Natural killer cell (primary cell): ENCODE measurements around the gene BTBD9. TPM values are rescaled to one million over a fixed set of nuclear protein-coding genes. Genes with fewer than 3 reads are reported as not detected.

Experiments
- ATAC-seq, 3 donors: fragments of 150-1000 bp in 2 of 3; fragments of 200-7000 bp in 1 of 3; cut with Tn5 transposase; 1 replicate in 1 of 3; 2 replicates in 2 of 3; pipeline ENCODE4 v1.10.0; 2021; ENCODE audit warnings: mild to moderate bottlenecking in 2 of 3, moderate library complexity in 2 of 3
- DNase-seq, 2 donors: peaks; one replicate each; pipeline versions ENCODE4 v3.0.0 to v3.0.0-alpha.2; 2013 to 2021; ENCODE audit warnings: mixed read lengths in 1 of 2
- H3K27ac ChIP-seq: one replicate; pipeline ENCODE4 v1.5.1; 2013; ENCODE audit warnings: mild to moderate bottlenecking, low read length
- H3K27me3 ChIP-seq: one replicate; pipeline ENCODE4 v1.6.1; 2013; ENCODE audit warnings: low read length; ENCODE audit not compliant: control insufficient read depth, insufficient read depth
- H3K36me3 ChIP-seq: one replicate; pipeline ENCODE4 v1.6.1; 2013; ENCODE audit warnings: low read length; ENCODE audit not compliant: control insufficient read depth, insufficient read depth
- H3K4me1 ChIP-seq: one replicate; pipeline ENCODE4 v1.6.1; 2013; ENCODE audit warnings: low read length; ENCODE audit not compliant: control insufficient read depth, insufficient read depth
- H3K4me3 ChIP-seq: one replicate; pipeline ENCODE4 v1.5.1; 2013; ENCODE audit warnings: low read length
- H3K9me3 ChIP-seq: one replicate; pipeline ENCODE4 v1.6.1; 2013; ENCODE audit warnings: low read length; ENCODE audit not compliant: control insufficient read depth, insufficient read depth
- H3K27ac Mint-ChIP-seq, 2 donors: one replicate each; pipeline ENCODE4 v1.8.0; 2022; ENCODE audit warnings: mild to moderate bottlenecking in 2 of 2, mixed read lengths in 2 of 2, moderate library complexity in 1 of 2
- H3K27me3 Mint-ChIP-seq, 2 donors: one replicate each; pipeline ENCODE4 v1.8.0; 2022; ENCODE audit warnings: low read depth in 2 of 2, mixed read lengths in 2 of 2
- H3K36me3 Mint-ChIP-seq: one replicate; pipeline ENCODE4 v1.8.0; 2022; ENCODE audit warnings: mixed read lengths
- H3K4me1 Mint-ChIP-seq, 2 donors: one replicate each; pipeline ENCODE4 v1.8.0; 2022; ENCODE audit warnings: mixed read lengths in 2 of 2
- H3K4me3 Mint-ChIP-seq: one replicate; pipeline ENCODE4 v1.8.0; 2022; ENCODE audit warnings: mild to moderate bottlenecking, moderate library complexity, mixed read lengths
- H3K9me3 Mint-ChIP-seq, 2 donors: one replicate each; pipeline ENCODE4 v1.8.0; 2022; ENCODE audit warnings: mixed read lengths in 2 of 2
- CTCF ChIP-seq: fragments of 200-600 bp; IDR thresholded peaks from one replicate; pipeline ENCODE4 v1.8.0; 2022; ENCODE audit warnings: antibody characterized with exemption
- WGBS: methylation state at CpG from one replicate; pipeline ENCODE4 v1.1.7; 2013; ENCODE audit warnings: missing lambda C conversion rate; ENCODE audit not compliant: insufficient coverage; 5-methylcytosine and 5-hydroxymethylcytosine counted together
- intact Hi-C: fragments of 100-400 bp; cut with micrococcal nuclease; formaldehyde crosslinking; loops from one replicate; pipeline ENCODE4 v1.14.2; 2022
- total RNA-seq, 4 donors: library from RNA; stranded (reverse); fragments of 120-200 nt in 1 of 4; gene quantifications; one replicate each; pipeline versions ENCODE4 v1.2.3 to v1.2.4, GENCODE V29; 2013 to 2022

BTBD9 gene
- total RNA-seq, 3 donors from 2014 or later (not counting 1 experiment from before 2014, with no cell fraction given) = 51.6 to 70.3 (median 54.3) TPM

GRCh38 chr6:38493931-38494547 is 145.7 kb downstream of the BTBD9 start:
- ATAC-seq = peak; percentile 43 to 70 (median 58)
- peak; percentile 71 to 85 for DNase-seq
- no peaks in the 10 kb centered on the region for H3K27me3 ChIP-seq
- H3K4me3 ChIP-seq = no peak overlapping the region
- Mint-ChIP-seq H3K4me3 (no peak overlapping the region), H3K4me1 (peaks cover 22 to 26% of the 10 kb centered on the region in 2 donors), H3K9me3 (no peaks in the 10 kb centered on the region), H3K36me3 (no peaks in the 10 kb centered on the region), H3K27me3 (no peaks in the 10 kb centered on the region), H3K27ac (no peak overlapping the region)
- TF ChIP-seq CTCF = peak; percentile 98
- H3K27ac ChIP-seq = no peak overlapping the region
- H3K4me1 ChIP-seq = peaks cover 11% of the 10 kb centered on the region
- intact Hi-C loops = loop anchor here (2.0 to 10.0 kb wide), 3 partner anchors 469 to 797 kb away; partner anchors contain the start of gene MDGA1
- no peaks in the 10 kb centered on the region for H3K9me3 ChIP-seq
- WGBS = 27% methylated on average over 3 of the region's 6 CpGs
- no peaks in the 10 kb centered on the region for H3K36me3 ChIP-seq

DNA sequence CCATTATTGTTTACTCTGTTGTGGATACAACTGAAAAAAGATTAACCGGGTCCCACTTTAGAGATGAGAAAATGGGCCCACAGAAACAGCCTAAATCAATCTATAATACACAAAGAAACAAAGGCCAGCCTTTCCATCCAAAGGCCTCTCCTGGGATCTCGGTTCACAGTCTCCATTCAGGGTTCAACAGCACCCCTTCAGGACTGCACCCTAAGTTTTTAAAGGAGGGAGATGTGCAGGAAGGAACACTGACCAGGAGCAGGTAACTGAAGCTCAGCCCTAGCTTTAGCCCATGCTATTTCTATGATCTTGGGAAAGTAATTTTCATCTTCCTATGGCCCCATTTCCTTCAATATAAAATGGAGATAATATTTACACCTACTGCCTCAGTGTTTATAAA is 147.7 kb downstream of the BTBD9 start:
- H3K4me3 ChIP-seq = no peak overlapping the region
- H3K27ac Mint-ChIP-seq = no peak overlapping the region
- no peak for TF ChIP-seq CTCF
- H3K36me3 ChIP-seq = no peaks in the 10 kb centered on the region
- peaks cover 11% of the 10 kb centered on the region for H3K4me1 ChIP-seq
- H3K36me3 Mint-ChIP-seq = no peaks in the 10 kb centered on the region
- H3K9me3 ChIP-seq = no peaks in the 10 kb centered on the region
- no peak for DNase-seq
- no peak overlapping the region for H3K4me3 Mint-ChIP-seq
- no peaks in the 10 kb centered on the region for H3K9me3 Mint-ChIP-seq
- H3K27me3 ChIP-seq = no peaks in the 10 kb centered on the region
- H3K27ac ChIP-seq = no peak overlapping the region
- H3K27me3 Mint-ChIP-seq = no peaks in the 10 kb centered on the region
- intact Hi-C loops = loop anchor here (5.0 to 10.0 kb wide), 2 partner anchors 467 to 700 kb away; no protein-coding TSS in a partner anchor
- ATAC-seq = no peak
- peaks cover 16 to 20% of the 10 kb centered on the region in 2 donors for H3K4me1 Mint-ChIP-seq
- 100% methylated on average over 2 of the region's 2 CpGs for WGBS

- H3K36me3 Mint-ChIP-seq = no peaks in the 10 kb centered on the region
- TF ChIP-seq CTCF = no peak
- H3K27me3 Mint-ChIP-seq = no peaks in the 10 kb centered on the region
- peaks cover 0 to 2% of the 10 kb centered on the region in 2 donors for H3K4me1 Mint-ChIP-seq
- no peak overlapping the region for H3K27ac Mint-ChIP-seq
- no peak for DNase-seq
- 100% methylated on average over 2 of the region's 2 CpGs for WGBS
- no peak overlapping the region for H3K4me3 Mint-ChIP-seq
- H3K27ac ChIP-seq = no peak overlapping the region
- no peaks in the 10 kb centered on the region for H3K4me1 ChIP-seq
- no peak overlapping the region for H3K4me3 ChIP-seq
- no peaks in the 10 kb centered on the region for H3K9me3 ChIP-seq
- H3K36me3 ChIP-seq = no peaks in the 10 kb centered on the region
- no peak for ATAC-seq
- H3K27me3 ChIP-seq = no peaks in the 10 kb centered on the region
- intact Hi-C loops = loop anchor here (5.0 to 10.0 kb wide), 2 partner anchors 465 to 698 kb away; no protein-coding TSS in a partner anchor
- no peaks in the 10 kb centered on the region for H3K9me3 Mint-ChIP-seq
These were observed 149.8 kb downstream of the BTBD9 start for GRCh38 chr6:38489951-38490350.

DNA sequence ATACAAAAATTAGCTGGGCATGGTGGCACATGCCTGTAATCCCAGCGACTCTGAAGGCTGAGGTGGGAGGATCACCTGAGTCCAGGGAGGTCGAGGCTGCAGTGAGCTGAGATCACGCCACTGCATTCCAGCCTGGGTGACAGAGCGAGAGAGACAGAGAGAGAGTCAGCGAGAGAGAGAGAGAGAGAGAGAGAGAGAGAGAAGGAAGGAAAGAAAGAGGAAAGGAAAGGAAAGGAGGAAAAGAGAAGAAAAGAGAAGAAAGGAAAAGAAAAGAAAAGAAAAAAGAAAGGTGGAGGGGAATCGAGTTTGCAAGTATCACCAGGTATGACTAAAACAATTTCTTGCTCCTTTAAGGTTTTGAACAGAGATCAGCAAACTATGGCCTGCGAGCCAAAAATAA is 152.3 kb downstream of the BTBD9 start:
- intact Hi-C loops = no loop called here
- Mint-ChIP-seq H3K4me1 (no peaks in the 10 kb centered on the region), H3K27me3 (no peaks in the 10 kb centered on the region), H3K9me3 (no peaks in the 10 kb centered on the region), H3K27ac (no peak overlapping the region), H3K4me3 (no peak overlapping the region), H3K36me3 (no peaks in the 10 kb centered on the region)
- Histone ChIP-seq H3K9me3 (no peaks in the 10 kb centered on the region), H3K27me3 (no peaks in the 10 kb centered on the region), H3K27ac (no peak overlapping the region), H3K36me3 (no peaks in the 10 kb centered on the region), H3K4me3 (no peak overlapping the region), H3K4me1 (no peaks in the 10 kb centered on the region)
- ATAC-seq = no peak
- 85% methylated on average over 6 of the region's 7 CpGs for WGBS
- TF ChIP-seq CTCF = no peak
- DNase-seq = no peak
